GM21515 (cell line): ENCODE measurements around the gene OGN.

Source experiments
- ATAC-seq: cut with Tn5 transposase; IDR thresholded peaks from one replicate; pipeline ENCODE4 v1.9.1; 2021; ENCODE audit not compliant: unreplicated experiment

OGN gene

GRCh38 chr9:92405818-92406217 lies 1.4 kb upstream of the OGN start:
- ATAC-seq, result no peak

GRCh38 chr9:92402826-92403745 lies 1.3 kb downstream of the OGN start:
- ATAC-seq, result no peak

GRCh38 chr9:92402360-92402759 lies 2.0 kb downstream of the OGN start:
- ATAC-seq, result no peak

GRCh38 chr9:92397853-92398252 lies 6.5 kb downstream of the OGN start:
- ATAC-seq, result no peak

GRCh38 chr9:92395617-92396016 lies 8.8 kb downstream of the OGN start:
- no peak for ATAC-seq

- ATAC-seq, result no peak
These were observed 10.7 kb downstream of the OGN start for GRCh38 chr9:92393686-92394085.

GRCh38 chr9:92392690-92393089 lies 11.7 kb downstream of the OGN start:
- ATAC-seq, result no peak

- ATAC-seq, result no peak
These were observed 18.4 kb downstream of the OGN start for GRCh38 chr9:92385953-92386352.

- no peak for ATAC-seq
These were observed 18.9 kb downstream of the OGN start for GRCh38 chr9:92385477-92385876.

- ATAC-seq, result no peak
These were observed 19.4 kb downstream of the OGN start for GRCh38 chr9:92385001-92385400.

GRCh38 chr9:92384375-92384774 lies 20.0 kb downstream of the OGN start:
- ATAC-seq, result no peak

- ATAC-seq, result no peak
These were observed 22.6 kb downstream of the OGN start for GRCh38 chr9:92381775-92382174.

GRCh38 chr9:92380603-92381002 lies 23.8 kb downstream of the OGN start:
- ATAC-seq, result no peak

GRCh38 chr9:92378865-92379560 lies 25.4 kb downstream of the OGN start:
- ATAC-seq, result no peak

- no peak for ATAC-seq
These were observed 26.5 kb downstream of the OGN start for GRCh38 chr9:92377876-92378275.

- no peak for ATAC-seq
These were observed 31.2 kb downstream of the OGN start for GRCh38 chr9:92373167-92373566.

- ATAC-seq, result no peak
These were observed 35.3 kb downstream of the OGN start for GRCh38 chr9:92369075-92369474.

GRCh38 chr9:92360083-92360482 lies 44.3 kb downstream of the OGN start:
- ATAC-seq, result no peak

GRCh38 chr9:92359394-92359995 lies 44.9 kb downstream of the OGN start:
- ATAC-seq, result no peak

- ATAC-seq, result no peak
These were observed 51.3 kb downstream of the OGN start for GRCh38 chr9:92353051-92353450.

- no peak for ATAC-seq
These were observed 53.6 kb downstream of the OGN start for GRCh38 chr9:92350740-92351133.
